GM12878 (cell line): ENCODE measurements around the gene CFAP54. TPM values are rescaled to one million over a fixed set of nuclear protein-coding genes. Genes with fewer than 3 reads are reported as not detected.

ENCODE experiments used
- BCL3 ChIP-seq: IDR thresholded peaks from 2 replicates; pipeline ENCODE4 v1.6.1; 2011; ENCODE audit warnings: borderline replicate concordance, low read depth, mild to moderate bottlenecking, moderate library complexity, low read length; ENCODE audit not compliant: insufficient read depth, poor library complexity, severe bottlenecking
- ELK1 ChIP-seq: IDR thresholded peaks from 2 replicates; pipeline ENCODE4 v1.6.1; 2012; ENCODE audit warnings: low read depth, low read length, improper control_type of control experiment
- EP300 ChIP-seq, 2 experiments: fragments of 150-350 bp in 1 of 2; IDR thresholded peaks; 2 replicates each; pipeline ENCODE4 v1.6.1; 2011 to 2012; ENCODE audit warnings: low read depth in 2 of 2, low read length in 2 of 2, borderline replicate concordance in 1 of 2, improper control_type of control experiment in 1 of 2, inconsistent platforms in 1 of 2; ENCODE audit not compliant: control insufficient read depth in 1 of 2
- GATAD2B ChIP-seq: fragments of 450-650 bp; conservative IDR thresholded peaks from 2 replicates; pipeline ENCODE4 v1.6.1; 2017; ENCODE audit warnings: low read depth, mild to moderate bottlenecking, moderate library complexity
- HDAC2 ChIP-seq: fragments of 200-600 bp; sonication (generic); IDR thresholded peaks from 2 replicates; pipeline ENCODE4 v1.6.1; 2017
- HDAC6 ChIP-seq: fragments of 200-600 bp; sonication (generic); IDR thresholded peaks from one replicate; pipeline ENCODE4 v1.8.0; 2017; ENCODE audit warnings: antibody characterized with exemption; ENCODE audit not compliant: unreplicated experiment
- IRF4 ChIP-seq: IDR thresholded peaks from 2 replicates; pipeline ENCODE4 v1.6.1; 2011; ENCODE audit warnings: low read depth, low read length
- JUND ChIP-seq: IDR thresholded peaks from 2 replicates; pipeline ENCODE4 v1.6.1; 2012; ENCODE audit warnings: low read depth, mild to moderate bottlenecking, low read length, improper control_type of control experiment, moderate library complexity
- MTA3 ChIP-seq: IDR thresholded peaks from 2 replicates; pipeline ENCODE4 v1.6.1; 2012; ENCODE audit warnings: low read length, inconsistent platforms, borderline replicate concordance
- NFIC ChIP-seq: IDR thresholded peaks from 2 replicates; pipeline ENCODE4 v1.6.1; 2012; ENCODE audit warnings: low read depth, mild to moderate bottlenecking, inconsistent platforms, low read length, moderate library complexity
- NKRF ChIP-seq: fragments of 450-650 bp; conservative IDR thresholded peaks from 2 replicates; pipeline ENCODE4 v1.6.1; 2017; ENCODE audit warnings: mild to moderate bottlenecking, moderate library complexity
- POLR2AphosphoS2 ChIP-seq: IDR thresholded peaks from 2 replicates; pipeline ENCODE4 v1.6.1; 2011; ENCODE audit warnings: low read depth, mild to moderate bottlenecking, low read length, improper control_type of control experiment, moderate library complexity
- POU2F2 ChIP-seq: IDR thresholded peaks from 3 replicates; pipeline ENCODE4 v1.6.1; 2011; ENCODE audit warnings: low read depth, mild to moderate bottlenecking, low read length, borderline replicate concordance
- RAD21 ChIP-seq: IDR thresholded peaks from 2 replicates; pipeline ENCODE4 v1.6.1; 2011; ENCODE audit warnings: mild to moderate bottlenecking, low read depth, low read length, moderate library complexity; ENCODE audit not compliant: insufficient read depth
- RUNX3 ChIP-seq: IDR thresholded peaks from 2 replicates; pipeline ENCODE4 v1.6.1; 2012; ENCODE audit warnings: low read length, inconsistent platforms
- SIN3A ChIP-seq: IDR thresholded peaks from 2 replicates; pipeline ENCODE4 v1.6.1; 2012; ENCODE audit warnings: low read depth, low read length, improper control_type of control experiment
- SMAD5 ChIP-seq: IDR thresholded peaks from 2 replicates; pipeline ENCODE4 v1.6.1; 2016; ENCODE audit warnings: antibody characterized with exemption, low read depth
- SP1 ChIP-seq: IDR thresholded peaks from one replicate; pipeline ENCODE4 v1.6.1; 2011; ENCODE audit warnings: low read depth, low read length
- STAT3 ChIP-seq: IDR thresholded peaks from 2 replicates; pipeline ENCODE4 v1.6.1; 2011; ENCODE audit warnings: low read depth, low read length, improper control_type of control experiment
- TBL1XR1 ChIP-seq: IDR thresholded peaks from 2 replicates; pipeline ENCODE4 v1.6.1; 2012; ENCODE audit warnings: low read depth, low read length, improper control_type of control experiment
- ZBTB40 ChIP-seq: fragments of 450-650 bp; IDR thresholded peaks from 2 replicates; pipeline ENCODE4 v1.6.1; 2016; ENCODE audit warnings: mild to moderate bottlenecking, moderate library complexity, borderline replicate concordance
- polyA plus RNA-seq, 11 experiments: library from polyadenylated mRNA; depleted of rRNA in 4 of 11; unstranded in 6 of 11; stranded (reverse) in 5 of 11; fragments of >200 nt; fragmentation: Nextera tagmentation in 4 of 11; fragmentation: Illumina TruSeq in 1 of 11; extraction: Ambion mirVana in 4 of 11; extraction: Trizol in 1 of 11; gene quantifications; 1 replicate in 1 of 11; 2 replicates in 10 of 11; pipeline versions ENCODE4 v1.2.1 to v1.2.3, GENCODE V29; 2011 to 2016; ENCODE audit warnings: inconsistent platforms in 2 of 11, missing spikeins in 2 of 11, low read depth in 1 of 11
- total RNA-seq, 4 experiments: library from RNA; depleted of rRNA in 3 of 4; stranded (reverse); fragments of >200 nt in 3 of 4; fragmentation: Illumina TruSeq in 1 of 4; extraction: Trizol in 1 of 4; gene quantifications; 2 replicates each; pipeline versions ENCODE4 v1.2.1 to v1.2.3, GENCODE V29; 2013 to 2021

The CFAP54 gene
- total and polyA plus RNA-seq, 10 of the 15 experiments (the other 5 are each of a cell fraction or from before 2014, with no cell fraction given), result 0.19 to 1.5 (median 0.56) TPM

DNA sequence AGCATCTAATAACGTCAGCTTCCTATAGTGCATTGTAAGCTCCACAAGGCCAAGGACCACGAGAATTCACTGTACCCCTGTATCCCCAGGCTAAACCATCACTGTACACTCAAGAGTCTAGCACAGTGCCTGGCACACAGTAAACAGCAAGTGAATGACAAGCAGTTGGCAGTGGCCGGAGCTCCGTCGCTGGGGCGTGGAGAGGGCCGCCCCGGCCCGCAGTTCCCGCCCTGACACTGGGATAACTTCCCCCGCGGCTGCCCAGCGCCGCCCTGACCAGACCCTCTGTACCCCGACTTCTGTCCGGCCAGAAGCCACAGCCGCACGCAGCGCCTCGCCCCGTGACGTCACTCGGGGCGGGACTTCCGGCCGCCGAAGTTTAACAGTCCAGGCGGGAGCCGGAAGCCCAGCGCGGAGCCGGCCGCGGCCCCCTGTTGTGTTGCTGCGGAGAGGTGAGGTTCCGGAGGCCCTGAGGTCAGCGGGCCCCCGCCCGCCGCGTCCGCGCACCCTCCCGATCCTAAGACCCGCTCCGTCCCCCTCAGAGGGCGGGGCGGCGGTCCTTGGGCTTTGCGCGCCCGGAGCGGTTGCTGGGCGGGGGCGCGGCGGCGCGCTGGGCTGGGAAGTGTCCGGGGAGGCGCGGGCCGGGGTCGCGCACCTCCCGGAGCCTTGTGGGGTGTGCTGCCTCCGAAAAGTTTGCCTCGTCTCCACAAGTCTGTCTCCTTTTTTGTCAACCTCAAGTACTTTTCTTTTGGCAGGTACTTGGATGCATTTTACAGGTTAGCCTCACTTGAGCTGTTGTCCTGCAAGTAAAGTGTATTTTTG is 417.7 kb downstream of the CFAP54 start, which contains the start of gene NEDD1 (continued):
- no peak for TF ChIP-seq BCL3
- no peak for TF ChIP-seq HDAC6
- peak; percentile 44; the same call in 1 of the 3 replicates for TF ChIP-seq POU2F2
- 0 out of 2 replicates have a peak, but pooled peaks have one; percentile 36 for TF ChIP-seq SIN3A
- TF ChIP-seq STAT3, result no peak
- peak; percentile 86 for TF ChIP-seq NKRF
- TF ChIP-seq NFIC, result no peak
- 0 out of 2 replicates have a peak, but pooled peaks have one; percentile 49 for TF ChIP-seq JUND
- no peak for TF ChIP-seq POLR2AphosphoS2
- peak; percentile 79 for TF ChIP-seq ELK1
- peak; percentile 85 for TF ChIP-seq ZBTB40
- TF ChIP-seq MTA3, result no peak
- no peak for TF ChIP-seq TBL1XR1
- no peak for TF ChIP-seq SP1
- TF ChIP-seq SMAD5, result no peak; the same call in 1 of the 2 replicates
- peak; percentile 64; the same call in 1 of the 2 replicates for TF ChIP-seq RUNX3
- TF ChIP-seq RAD21, result no peak
- TF ChIP-seq HDAC2, result no peak
- peak in 1 of 2 experiments; percentile 20; a peak in 1 of 4 replicates for TF ChIP-seq EP300 (IDR thresholded peaks at IDR 0.05; ENCODE audit: borderline replicate concordance in 1 of 2, control insufficient read depth in 1 of 2, low read depth in 2 of 2, low read length in 2 of 2)
- no peak for TF ChIP-seq IRF4
- peak; percentile 91 for TF ChIP-seq GATAD2B
